HS-27A (cell line): ENCODE data around the gene ACSBG1.
"Not testable (repeated sequence)": the region's sequence is repeated elsewhere in the genome, so short reads cannot be mapped to it uniquely, and the experiment has no call there.

Source experiments
- DNase-seq: peaks from one replicate; pipeline ENCODE4 v3.0.0-alpha.2; 2012; ENCODE audit warnings: low read depth, missing footprints

Gene ACSBG1

GRCh38 chr15:78251136-78251535 is 16.8 kb upstream of the ACSBG1 start:
- DNase-seq, result no peak

DNA sequence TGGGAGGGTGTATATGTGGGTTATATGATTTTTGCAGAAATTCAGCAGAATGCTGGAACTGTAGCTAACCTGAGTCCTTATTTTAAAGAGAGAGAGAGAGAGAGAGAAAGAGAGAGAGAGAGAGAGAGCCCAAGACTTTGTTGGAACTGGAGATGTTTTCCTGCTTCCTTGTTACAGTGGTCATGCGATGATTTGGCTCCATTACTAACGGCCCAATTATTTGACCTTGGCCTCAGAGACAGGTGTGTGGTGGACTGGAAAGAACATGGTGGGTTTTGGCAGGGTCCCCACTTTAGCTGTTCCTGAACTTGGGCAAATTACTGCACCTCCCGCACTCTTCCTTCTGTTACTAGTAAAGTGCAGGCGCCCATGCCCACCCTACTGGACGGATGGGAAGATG is 14.8 kb upstream of the ACSBG1 start:
- no peak for DNase-seq

DNA sequence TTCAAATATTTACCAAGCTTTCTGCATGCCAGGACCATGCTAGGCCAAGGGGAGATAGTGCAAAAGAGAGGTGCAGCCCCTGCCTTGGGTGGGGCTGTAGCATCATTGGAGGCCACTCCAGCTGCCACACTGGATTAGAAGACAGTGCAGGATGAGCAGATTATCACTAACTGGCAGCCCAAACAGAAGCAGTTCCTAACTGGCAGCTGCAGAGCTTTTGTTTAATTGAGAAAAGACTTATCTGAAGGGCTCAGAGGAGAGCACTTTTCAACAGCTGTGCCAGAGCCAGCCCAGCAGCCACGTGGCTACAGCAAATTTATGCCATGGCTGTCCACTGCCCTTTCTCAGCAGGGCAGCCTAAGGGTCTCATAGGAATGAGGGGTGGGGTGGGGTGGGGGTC is 13.5 kb upstream of the ACSBG1 start:
- DNase-seq, result no peak

DNA sequence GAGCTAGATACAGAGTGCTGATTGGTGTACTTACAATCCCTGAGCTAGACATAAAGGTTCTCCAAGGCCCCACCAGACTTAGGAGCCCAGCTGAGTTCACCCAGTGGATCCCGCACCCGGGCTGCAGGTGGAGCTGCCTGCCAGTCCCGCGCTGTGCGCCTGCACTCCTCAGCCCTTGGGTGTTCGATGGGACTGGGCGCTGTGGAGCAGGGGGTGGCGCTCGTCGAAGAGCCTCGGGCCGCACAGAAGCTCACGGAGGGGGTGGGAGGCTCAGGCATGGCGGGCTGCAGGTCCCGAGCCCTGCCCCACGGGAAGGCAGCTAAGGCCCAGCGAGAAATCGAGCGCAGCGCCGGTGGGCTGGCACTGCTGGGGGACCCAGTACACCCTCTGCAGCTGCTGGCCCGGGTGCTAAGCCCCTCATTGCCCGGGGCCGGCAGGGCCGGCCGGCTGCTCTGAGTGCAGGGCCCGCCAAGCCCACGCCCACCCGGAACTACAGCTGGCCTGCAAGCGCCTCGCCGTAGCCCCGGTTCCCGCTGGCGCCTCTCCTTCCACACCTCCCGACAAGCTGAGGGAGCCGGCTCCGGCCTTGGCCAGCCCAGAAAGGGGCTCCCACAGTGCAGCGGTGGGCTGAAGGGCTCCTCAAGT is 11.7 kb upstream of the ACSBG1 start:
- not testable (repeated sequence) for DNase-seq

DNA sequence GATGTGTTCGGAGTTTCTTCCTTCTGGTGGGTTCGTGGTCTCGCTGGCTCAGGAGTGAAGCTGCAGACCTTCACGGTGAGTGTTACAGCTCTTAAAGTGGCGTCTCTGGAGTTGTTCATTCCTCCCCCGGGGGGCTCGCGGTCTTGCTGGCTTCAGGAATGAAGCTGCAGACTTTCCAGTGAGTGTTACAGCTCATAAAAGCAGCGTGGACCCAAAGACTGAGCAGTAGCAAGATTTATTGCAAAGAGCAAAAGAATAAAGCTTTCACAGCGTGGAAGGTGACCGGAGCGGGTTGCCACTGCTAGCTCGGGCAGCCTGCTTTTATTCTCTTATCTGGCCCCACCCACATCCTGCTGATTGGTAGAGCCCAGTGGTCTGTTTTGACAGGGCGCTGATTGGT is 11.0 kb upstream of the ACSBG1 start:
- not testable (repeated sequence) for DNase-seq

GRCh38 chr15:78244893-78245292 is 10.5 kb upstream of the ACSBG1 start:
- DNase-seq, result no peak

- DNase-seq, result no peak
These were observed 9.7 kb upstream of the ACSBG1 start for GRCh38 chr15:78244101-78244500.

DNA sequence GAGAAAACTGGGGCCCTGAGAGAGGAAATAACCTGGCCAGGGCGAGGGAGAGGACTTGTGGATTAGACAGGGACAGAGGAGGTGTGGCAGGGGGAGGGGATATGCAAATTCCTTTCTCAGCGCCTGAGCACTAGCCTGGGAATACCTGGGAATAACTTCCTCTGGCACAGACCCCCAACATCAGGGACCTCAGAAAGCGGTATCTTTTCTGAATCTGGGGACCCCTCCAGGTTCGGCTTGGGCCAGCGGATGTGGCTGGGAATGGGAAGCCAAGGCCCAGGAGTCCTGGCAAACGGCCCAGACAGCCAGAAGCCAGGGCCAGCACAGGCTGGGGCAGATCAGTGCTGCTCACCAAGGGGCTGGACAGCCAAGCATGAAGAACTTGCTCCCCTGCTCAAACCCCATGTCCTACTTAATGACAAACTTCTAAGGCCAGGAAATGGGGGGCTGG is 9.2 kb upstream of the ACSBG1 start:
- DNase-seq, result no peak

- no peak for DNase-seq
These were observed 8.7 kb upstream of the ACSBG1 start for GRCh38 chr15:78243058-78243457.

DNA sequence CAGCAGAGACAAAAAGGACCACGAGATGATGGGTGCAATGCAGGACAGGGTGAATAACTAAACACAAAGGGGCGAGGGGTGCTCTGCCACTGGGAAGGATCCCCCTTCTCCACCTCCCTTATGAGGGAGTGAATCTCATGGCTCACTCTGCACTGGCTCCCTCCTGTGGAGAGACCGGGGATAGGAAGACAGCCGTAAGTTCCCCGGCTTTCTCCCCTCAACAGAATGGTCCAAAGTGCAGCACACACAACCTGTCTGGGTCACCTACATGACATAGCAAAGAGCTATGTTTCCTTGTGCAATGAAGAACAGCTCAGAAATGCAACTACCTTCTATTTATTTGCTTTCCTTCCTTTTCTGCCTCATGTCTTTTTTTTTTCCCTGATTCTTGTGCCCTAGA is 7.8 kb upstream of the ACSBG1 start:
- DNase-seq, result no peak

- peak; percentile 42 for DNase-seq
These were observed 6.7 kb upstream of the ACSBG1 start for GRCh38 chr15:78241017-78241416.

DNA sequence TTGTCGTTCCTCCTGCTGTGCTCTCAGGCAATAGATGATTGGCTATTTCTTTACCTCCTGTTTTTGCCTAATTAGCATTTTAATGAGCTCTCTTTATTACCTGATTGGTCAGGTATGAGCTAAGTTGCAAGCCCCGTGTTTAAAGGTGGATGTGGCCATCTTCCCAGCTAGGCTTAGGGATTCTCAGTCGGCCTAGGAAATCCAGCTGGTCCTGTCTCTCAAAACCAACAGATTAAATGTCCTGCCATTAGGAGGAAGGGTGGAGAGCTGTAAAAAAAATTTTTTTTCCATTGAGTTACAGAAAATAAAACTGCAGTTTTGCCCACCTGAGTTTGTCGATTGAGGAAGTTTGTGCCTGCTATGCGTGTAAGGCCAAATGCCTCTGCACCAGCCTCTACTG is 5.4 kb upstream of the ACSBG1 start:
- no peak for DNase-seq

GRCh38 chr15:78237146-78237545 is 2.8 kb upstream of the ACSBG1 start:
- no peak for DNase-seq

GRCh38 chr15:78236491-78236890 is 2.1 kb upstream of the ACSBG1 start:
- no peak for DNase-seq

- no peak for DNase-seq
These were observed 869 bp downstream of the ACSBG1 start for GRCh38 chr15:78233496-78233895.

DNA sequence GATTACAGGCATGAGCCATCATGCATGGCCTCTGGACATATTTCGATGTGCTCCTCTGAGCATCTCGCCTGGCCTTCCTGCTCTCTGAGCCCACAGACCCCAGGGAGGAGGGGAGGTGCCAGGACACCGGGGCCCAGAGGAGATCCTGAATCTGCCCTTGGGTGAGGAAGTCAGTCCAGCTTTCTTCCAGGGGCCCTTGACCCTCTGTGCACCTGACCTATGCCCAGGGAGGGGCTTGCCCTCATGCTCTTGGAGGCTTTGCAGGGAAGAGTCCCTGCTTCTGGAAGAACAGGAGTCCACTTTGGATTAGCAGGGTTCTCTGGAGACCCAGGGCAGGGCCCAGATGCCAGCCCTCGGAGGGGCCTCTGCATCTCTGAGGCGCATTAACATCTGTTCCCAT is 1.4 kb downstream of the ACSBG1 start:
- DNase-seq, result no peak

DNA sequence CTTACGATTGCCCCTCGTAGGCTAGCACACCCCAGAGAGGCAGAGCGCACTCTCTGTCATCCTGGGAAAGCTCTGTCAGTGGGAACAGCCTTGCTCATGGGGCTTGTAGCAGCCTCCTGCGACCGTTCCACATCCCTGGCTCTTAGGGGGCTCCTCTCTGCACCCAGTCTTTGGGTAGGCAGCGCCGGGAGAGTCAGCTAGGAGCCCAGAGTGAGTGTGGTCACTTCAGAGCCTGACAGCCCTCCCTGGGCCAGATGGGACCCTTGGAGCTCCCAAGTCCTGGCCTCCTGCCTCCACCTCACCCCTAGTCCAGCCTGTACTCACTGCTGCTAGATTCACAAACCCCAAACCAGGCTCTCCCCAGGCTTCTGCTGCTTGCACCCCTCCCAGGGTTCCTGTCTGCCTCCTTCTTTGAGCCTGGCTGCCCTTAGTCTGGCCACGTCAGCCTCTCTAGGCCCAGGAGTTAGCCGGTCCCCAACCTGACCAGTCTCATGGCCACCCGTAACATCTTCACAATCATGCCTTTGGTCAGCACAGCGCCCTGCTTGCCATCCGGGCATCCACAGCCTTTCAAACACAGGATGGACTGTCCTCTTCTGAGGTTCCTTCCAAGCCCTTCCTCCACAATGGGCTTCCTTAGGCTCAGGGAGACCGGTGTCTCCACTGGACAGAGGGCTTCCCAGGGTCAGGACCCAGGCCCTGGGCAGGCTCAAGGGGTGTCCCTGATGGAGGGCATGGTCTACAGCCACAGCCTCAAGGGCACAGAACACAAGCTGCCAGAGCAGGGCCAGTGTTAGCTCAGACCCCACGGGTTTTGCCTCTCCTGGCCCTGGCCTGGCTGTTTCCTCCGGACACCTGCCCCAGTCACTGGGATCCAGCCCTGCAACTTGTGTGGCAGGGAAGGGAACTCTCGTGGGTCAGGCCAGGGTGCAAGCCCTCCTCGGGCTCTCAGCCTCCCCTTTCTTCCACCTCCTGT is 4.6 kb downstream of the ACSBG1 start:
- no peak for DNase-seq

- no peak for DNase-seq
These were observed 5.9 kb downstream of the ACSBG1 start for GRCh38 chr15:78228356-78228996.

- DNase-seq, result no peak
These were observed 8.4 kb downstream of the ACSBG1 start for GRCh38 chr15:78225783-78226541.

- no peak for DNase-seq
These were observed 10.3 kb downstream of the ACSBG1 start for GRCh38 chr15:78224023-78224411.

DNA sequence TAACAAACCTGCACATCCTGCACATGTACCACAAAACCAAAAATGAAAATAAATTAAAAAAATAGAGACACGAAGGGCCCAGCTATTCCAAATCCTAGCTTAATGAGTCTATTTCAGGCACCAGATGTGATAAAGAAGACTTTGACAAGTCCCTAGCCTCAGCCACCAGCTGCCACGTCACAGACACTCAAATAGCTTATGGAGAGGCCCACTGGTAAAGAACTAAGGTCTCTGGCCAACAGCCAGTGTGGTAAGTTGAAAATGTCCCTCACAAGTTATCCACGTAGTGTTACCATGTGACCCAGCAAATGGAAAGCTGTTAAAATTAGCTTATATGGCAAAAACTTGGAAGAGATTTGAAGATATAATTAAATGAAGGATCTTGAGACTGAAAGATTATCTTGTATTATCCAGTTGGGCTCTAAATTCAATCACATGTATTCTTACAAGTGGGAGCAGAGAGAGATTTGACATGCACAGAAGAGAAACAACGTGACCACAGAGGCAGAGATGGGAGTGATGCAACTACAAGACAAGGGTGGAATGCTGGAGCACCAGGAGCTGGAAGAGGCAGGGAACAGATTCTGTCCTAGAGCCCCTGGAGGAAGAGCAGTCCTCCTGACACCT is 10.9 kb downstream of the ACSBG1 start:
- no peak for DNase-seq
